ENCODE measurements around the gene ARID3C. TPM values are rescaled to one million over a fixed set of nuclear protein-coding genes. Genes with fewer than 3 reads are reported as not detected.

The ARID3C gene
- total and polyA plus RNA-seq, 2 of the 8 experiments (the other 6 are each of a cell fraction or from before 2014, with no cell fraction given) = 0.08 TPM; not detected in 1

DNA sequence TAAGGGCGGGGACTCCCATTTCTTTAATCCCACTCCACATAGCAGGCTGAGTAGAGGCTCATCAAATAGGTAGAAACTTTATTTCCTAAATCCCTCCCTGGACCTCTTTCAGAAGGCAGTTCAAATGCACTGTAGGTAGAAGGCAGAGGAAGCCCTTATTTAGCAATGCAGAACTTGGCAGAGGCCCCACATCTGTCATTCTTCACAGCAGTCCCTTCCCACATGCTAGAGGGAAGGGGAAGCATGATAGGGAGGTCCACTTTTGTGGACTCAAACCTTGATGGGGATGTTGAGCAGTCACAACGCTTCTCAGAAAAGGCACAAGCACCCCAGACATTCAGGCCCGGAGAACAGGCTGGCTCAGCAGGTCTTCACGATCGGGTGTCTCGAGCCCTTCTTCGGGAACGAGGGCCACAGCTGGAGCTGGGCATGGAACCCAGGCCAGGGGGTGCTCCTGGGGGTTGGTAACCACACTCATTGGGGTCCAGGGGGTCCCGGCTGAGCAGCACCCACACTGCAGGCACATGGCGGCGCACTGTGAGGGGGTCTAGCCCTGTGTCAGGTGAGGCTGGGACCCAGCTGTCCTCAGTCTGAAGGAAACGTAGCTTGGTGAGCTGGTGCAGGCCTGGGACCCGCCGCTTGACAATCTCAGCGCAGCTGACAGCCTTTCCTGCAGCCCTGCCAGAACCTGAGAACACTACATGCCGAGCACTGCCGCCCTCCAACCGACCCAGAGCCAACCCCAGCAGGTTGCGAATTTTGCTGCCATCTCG, 18.2 kb downstream of the ARID3C start (continued):
- TF ChIP-seq, protein P1, sequence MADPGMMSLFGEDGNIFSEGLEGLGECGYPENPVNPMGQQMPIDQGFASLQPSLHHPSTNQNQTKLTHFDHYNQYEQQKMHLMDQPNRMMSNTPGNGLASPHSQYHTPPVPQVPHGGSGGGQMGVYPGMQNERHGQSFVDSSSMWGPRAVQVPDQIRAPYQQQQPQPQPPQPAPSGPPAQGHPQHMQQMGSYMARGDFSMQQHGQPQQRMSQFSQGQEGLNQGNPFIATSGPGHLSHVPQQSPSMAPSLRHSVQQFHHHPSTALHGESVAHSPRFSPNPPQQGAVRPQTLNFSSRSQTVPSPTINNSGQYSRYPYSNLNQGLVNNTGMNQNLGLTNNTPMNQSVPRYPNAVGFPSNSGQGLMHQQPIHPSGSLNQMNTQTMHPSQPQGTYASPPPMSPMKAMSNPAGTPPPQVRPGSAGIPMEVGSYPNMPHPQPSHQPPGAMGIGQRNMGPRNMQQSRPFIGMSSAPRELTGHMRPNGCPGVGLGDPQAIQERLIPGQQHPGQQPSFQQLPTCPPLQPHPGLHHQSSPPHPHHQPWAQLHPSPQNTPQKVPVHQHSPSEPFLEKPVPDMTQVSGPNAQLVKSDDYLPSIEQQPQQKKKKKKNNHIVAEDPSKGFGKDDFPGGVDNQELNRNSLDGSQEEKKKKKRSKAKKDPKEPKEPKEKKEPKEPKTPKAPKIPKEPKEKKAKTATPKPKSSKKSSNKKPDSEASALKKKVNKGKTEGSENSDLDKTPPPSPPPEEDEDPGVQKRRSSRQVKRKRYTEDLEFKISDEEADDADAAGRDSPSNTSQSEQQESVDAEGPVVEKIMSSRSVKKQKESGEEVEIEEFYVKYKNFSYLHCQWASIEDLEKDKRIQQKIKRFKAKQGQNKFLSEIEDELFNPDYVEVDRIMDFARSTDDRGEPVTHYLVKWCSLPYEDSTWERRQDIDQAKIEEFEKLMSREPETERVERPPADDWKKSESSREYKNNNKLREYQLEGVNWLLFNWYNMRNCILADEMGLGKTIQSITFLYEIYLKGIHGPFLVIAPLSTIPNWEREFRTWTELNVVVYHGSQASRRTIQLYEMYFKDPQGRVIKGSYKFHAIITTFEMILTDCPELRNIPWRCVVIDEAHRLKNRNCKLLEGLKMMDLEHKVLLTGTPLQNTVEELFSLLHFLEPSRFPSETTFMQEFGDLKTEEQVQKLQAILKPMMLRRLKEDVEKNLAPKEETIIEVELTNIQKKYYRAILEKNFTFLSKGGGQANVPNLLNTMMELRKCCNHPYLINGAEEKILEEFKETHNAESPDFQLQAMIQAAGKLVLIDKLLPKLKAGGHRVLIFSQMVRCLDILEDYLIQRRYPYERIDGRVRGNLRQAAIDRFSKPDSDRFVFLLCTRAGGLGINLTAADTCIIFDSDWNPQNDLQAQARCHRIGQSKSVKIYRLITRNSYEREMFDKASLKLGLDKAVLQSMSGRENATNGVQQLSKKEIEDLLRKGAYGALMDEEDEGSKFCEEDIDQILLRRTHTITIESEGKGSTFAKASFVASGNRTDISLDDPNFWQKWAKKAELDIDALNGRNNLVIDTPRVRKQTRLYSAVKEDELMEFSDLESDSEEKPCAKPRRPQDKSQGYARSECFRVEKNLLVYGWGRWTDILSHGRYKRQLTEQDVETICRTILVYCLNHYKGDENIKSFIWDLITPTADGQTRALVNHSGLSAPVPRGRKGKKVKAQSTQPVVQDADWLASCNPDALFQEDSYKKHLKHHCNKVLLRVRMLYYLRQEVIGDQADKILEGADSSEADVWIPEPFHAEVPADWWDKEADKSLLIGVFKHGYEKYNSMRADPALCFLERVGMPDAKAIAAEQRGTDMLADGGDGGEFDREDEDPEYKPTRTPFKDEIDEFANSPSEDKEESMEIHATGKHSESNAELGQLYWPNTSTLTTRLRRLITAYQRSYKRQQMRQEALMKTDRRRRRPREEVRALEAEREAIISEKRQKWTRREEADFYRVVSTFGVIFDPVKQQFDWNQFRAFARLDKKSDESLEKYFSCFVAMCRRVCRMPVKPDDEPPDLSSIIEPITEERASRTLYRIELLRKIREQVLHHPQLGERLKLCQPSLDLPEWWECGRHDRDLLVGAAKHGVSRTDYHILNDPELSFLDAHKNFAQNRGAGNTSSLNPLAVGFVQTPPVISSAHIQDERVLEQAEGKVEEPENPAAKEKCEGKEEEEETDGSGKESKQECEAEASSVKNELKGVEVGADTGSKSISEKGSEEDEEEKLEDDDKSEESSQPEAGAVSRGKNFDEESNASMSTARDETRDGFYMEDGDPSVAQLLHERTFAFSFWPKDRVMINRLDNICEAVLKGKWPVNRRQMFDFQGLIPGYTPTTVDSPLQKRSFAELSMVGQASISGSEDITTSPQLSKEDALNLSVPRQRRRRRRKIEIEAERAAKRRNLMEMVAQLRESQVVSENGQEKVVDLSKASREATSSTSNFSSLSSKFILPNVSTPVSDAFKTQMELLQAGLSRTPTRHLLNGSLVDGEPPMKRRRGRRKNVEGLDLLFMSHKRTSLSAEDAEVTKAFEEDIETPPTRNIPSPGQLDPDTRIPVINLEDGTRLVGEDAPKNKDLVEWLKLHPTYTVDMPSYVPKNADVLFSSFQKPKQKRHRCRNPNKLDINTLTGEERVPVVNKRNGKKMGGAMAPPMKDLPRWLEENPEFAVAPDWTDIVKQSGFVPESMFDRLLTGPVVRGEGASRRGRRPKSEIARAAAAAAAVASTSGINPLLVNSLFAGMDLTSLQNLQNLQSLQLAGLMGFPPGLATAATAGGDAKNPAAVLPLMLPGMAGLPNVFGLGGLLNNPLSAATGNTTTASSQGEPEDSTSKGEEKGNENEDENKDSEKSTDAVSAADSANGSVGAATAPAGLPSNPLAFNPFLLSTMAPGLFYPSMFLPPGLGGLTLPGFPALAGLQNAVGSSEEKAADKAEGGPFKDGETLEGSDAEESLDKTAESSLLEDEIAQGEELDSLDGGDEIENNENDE (IDR thresholded peaks at IDR 0.05; ENCODE audit: insufficient replicate concordance, low read length) = no peak
- no peak for TF ChIP-seq YY1 (IDR thresholded peaks at IDR 0.05; ENCODE audit: low read depth, low read length)
